ENCODE results near the gene NAT10. TPM values are rescaled to one million over a fixed set of nuclear protein-coding genes. Genes with fewer than 3 reads are reported as not detected.

Gene NAT10
- total RNA-seq, 1 experiment from 2014 or later: 103 TPM

GRCh38 chr11:34139346-34139745, 33.9 kb downstream of the NAT10 start:
- no peak overlapping the region for H2BK20ac ChIP-seq (ENCODE audit: low read depth, low read length, poor library complexity, severe bottlenecking)
- H3K4me1 Mint-ChIP-seq: no peaks in the 10 kb centered on the region
- H3K23ac ChIP-seq (ENCODE audit: insufficient read length, low read depth, low read length): no peak overlapping the region
- no peaks in the 10 kb centered on the region for H3K9me3 ChIP-seq (ENCODE audit: control insufficient read depth, low read depth, low read length)
- no peak for TF ChIP-seq CTCF (conservative IDR thresholded peaks at IDR 0.05)
- no peak overlapping the region for H4K91ac ChIP-seq (ENCODE audit: insufficient read length, low read depth, low read length)
- no peak overlapping the region for H3K4me3 Mint-ChIP-seq
- no peak overlapping the region for H2AFZ ChIP-seq (ENCODE audit: low read length)
- no peaks in the 10 kb centered on the region for H3K4me1 ChIP-seq (ENCODE audit: insufficient read depth, low read length)
- no peak overlapping the region for H3K14ac ChIP-seq (ENCODE audit: insufficient read depth, low read length)
- H3K9me3 Mint-ChIP-seq: no peaks in the 10 kb centered on the region
- WGBS (ENCODE audit: extremely low coverage, insufficient read length, low lambda C conversion rate): no CpG with 5 or more reads among the region's 7 CpGs
- H3K9ac ChIP-seq (ENCODE audit: extremely low read depth, insufficient read length, low read length): no peak overlapping the region
- H3K79me1 ChIP-seq (ENCODE audit: insufficient read depth, low read depth, low read length, poor library complexity, severe bottlenecking): no peaks in the 10 kb centered on the region
- H2BK5ac ChIP-seq (ENCODE audit: insufficient read length, low read length): no peak overlapping the region
- H4K8ac ChIP-seq (replicated peaks; ENCODE audit: insufficient read length, low read depth, low read length): no peak overlapping the region
- peaks cover 41 to 94% (median 80%) of the 10 kb centered on the region in 3 experiments; a peak in 6 of 7 replicates for H3K36me3 Mint-ChIP-seq (ENCODE audit: insufficient read depth in 1 of 3, low read depth in 3 of 3)
- no peaks in the 10 kb centered on the region for H3K79me2 ChIP-seq (ENCODE audit: insufficient read depth, low read length)
- no peaks in the 10 kb centered on the region for H3K27me3 ChIP-seq (ENCODE audit: insufficient read depth, low read length)
- no peak overlapping the region for H3K27ac Mint-ChIP-seq
- no peaks in the 10 kb centered on the region; the same call in 1 of the 2 replicates for H3K27me3 Mint-ChIP-seq (ENCODE audit: low read depth)
- no peak overlapping the region for H3K4me2 ChIP-seq (ENCODE audit: insufficient read depth, insufficient read length, low read length)
- no peak overlapping the region for H2BK12ac ChIP-seq (ENCODE audit: insufficient read length, low read depth, low read length)
- no peak overlapping the region for H4K5ac ChIP-seq (ENCODE audit: insufficient read length, low read depth, low read length)
- H3T11ph ChIP-seq (ENCODE audit: low read length): no peak overlapping the region
- DNase-seq: no peak
- no peak overlapping the region for H3K4ac ChIP-seq (ENCODE audit: low read depth, low read length)
- no peak overlapping the region for H3K18ac ChIP-seq (ENCODE audit: insufficient read length, low read depth, low read length)
- no peaks in the 10 kb centered on the region for H3K23me2 ChIP-seq (ENCODE audit: insufficient read length, low read depth, low read length, poor library complexity, severe bottlenecking)
- H2BK15ac ChIP-seq (ENCODE audit: low read depth, low read length): no peak overlapping the region
- no peak overlapping the region for H3K27ac ChIP-seq (ENCODE audit: insufficient read length, low read depth, low read length)
- no peaks in the 10 kb centered on the region for H4K20me1 ChIP-seq (ENCODE audit: control insufficient read depth, insufficient read depth, insufficient read length)
- no peak overlapping the region for H2BK120ac ChIP-seq (ENCODE audit: low read depth, low read length, poor library complexity, severe bottlenecking)
- H2AK5ac ChIP-seq (ENCODE audit: insufficient read length, low read length): no peak overlapping the region
- H3K56ac ChIP-seq (ENCODE audit: insufficient read length, low read depth, low read length): no peak overlapping the region

Data from H9 (cell line).